A549 (cell line): Measurements from ENCODE around the gene IL1A. TPM values are rescaled to one million over a fixed set of nuclear protein-coding genes. Genes with fewer than 3 reads are reported as not detected.

Source experiments
- ATAC-seq, 2 experiments: fragments of 200-7000 bp in 1 of 2; fragments of >200 bp in 1 of 2; cut with Nextera tagmentation in 1 of 2; cut with Tn5 transposase in 1 of 2; 3 replicates each; pipeline versions ENCODE4 v1.8.0 to v1.9.1; 2018 to 2020; ENCODE audit warnings: mild to moderate bottlenecking in 1 of 2, moderate library complexity in 1 of 2
- CTCF ChIA-PET: fragments of 300-600 bp; sonication (Branson Sonifier 250); formaldehyde crosslinking; extraction: SDS; loops from one replicate; lab custom pipeline; 2021; ENCODE audit warnings: antibody characterized with exemption, inconsistent platforms; lab: Yijun Ruan, JAX
- POLR2A ChIA-PET: fragments of 350-600 bp; formaldehyde crosslinking; extraction: SDS; loops from one replicate; lab custom pipeline; 2021; ENCODE audit warnings: antibody characterized with exemption, inconsistent platforms; lab: Yijun Ruan, JAX
- DNase-seq, 2 experiments: peaks; one replicate each; pipeline versions ENCODE4 v3.0.0 to v3.0.0-alpha.2; 2011 to 2016; ENCODE audit warnings: low read depth in 1 of 2, low spot score in 1 of 2
- FAIRE-seq: peaks from 2 replicates; lab custom pipeline; 2011; peaks lifted over from hg19 to GRCh38; lab: Jason Lieb, UNC
- H3K27ac ChIP-seq, 2 experiments: fragments of >200 bp; sonication (Bioruptor Twin); formaldehyde crosslinking; 3 replicates each; pipeline ENCODE4 v1.5.1; 2016 to 2017
- H3K4me1 ChIP-seq: fragments of >200 bp; sonication (Bioruptor Twin); formaldehyde crosslinking; 3 replicates; pipeline ENCODE4 v1.6.1; 2016
- H3K4me2 ChIP-seq: fragments of >200 bp; sonication (Bioruptor Twin); formaldehyde crosslinking; 3 replicates; pipeline ENCODE4 v1.6.1; 2016
- H3K4me3 ChIP-seq: fragments of >200 bp; sonication (Bioruptor Twin); formaldehyde crosslinking; 3 replicates; pipeline ENCODE4 v1.5.1; 2016
- H3K9me3 ChIP-seq: fragments of >200 bp; sonication (Bioruptor Twin); formaldehyde crosslinking; 3 replicates; pipeline ENCODE4 v1.6.1; 2016
- ATOH8 ChIP-seq: fragments of 250-450 bp; sonication (Bioruptor Pico); IDR thresholded peaks from 2 replicates; pipeline ENCODE4 v1.5.0; 2020; ENCODE audit warnings: low read depth, mild to moderate bottlenecking, moderate library complexity
- CBX2 ChIP-seq: fragments of 200-600 bp; sonication (generic); IDR thresholded peaks from 2 replicates; pipeline ENCODE4 v1.6.1; 2016; ENCODE audit warnings: low read depth, mild to moderate bottlenecking, borderline replicate concordance
- CEBPB ChIP-seq, 2 experiments: fragments of >200 bp in 1 of 2; sonication (Bioruptor Twin) in 1 of 2; formaldehyde crosslinking in 1 of 2; IDR thresholded peaks; 2 replicates each; pipeline ENCODE4 v1.6.1; 2012 to 2016
- CHD4 ChIP-seq: fragments of 200-600 bp; sonication (generic); IDR thresholded peaks from 2 replicates; pipeline ENCODE4 v1.6.1; 2016; ENCODE audit warnings: antibody characterized with exemption, mild to moderate bottlenecking, borderline replicate concordance
- CTCF ChIP-seq: fragments of >200 bp; sonication (Bioruptor Twin); formaldehyde crosslinking; IDR thresholded peaks from 3 replicates; pipeline ENCODE4 v1.5.1; 2016
- EHMT2 ChIP-seq: fragments of 200-600 bp; sonication (generic); IDR thresholded peaks from 2 replicates; pipeline ENCODE4 v1.6.1; 2016; ENCODE audit warnings: antibody characterized with exemption, low read depth, mild to moderate bottlenecking, moderate library complexity
- EP300 ChIP-seq, 2 experiments: fragments of >200 bp; sonication (Bioruptor Twin); formaldehyde crosslinking; IDR thresholded peaks; 2 replicates in 1 of 2; 3 replicates in 1 of 2; pipeline ENCODE4 v1.6.1; 2016 to 2017
- HDAC2 ChIP-seq: fragments of 200-600 bp; sonication (generic); IDR thresholded peaks from 2 replicates; pipeline ENCODE4 v1.6.1; 2016
- HMGXB4 ChIP-seq: fragments of 250-450 bp; sonication (Bioruptor Pico); IDR thresholded peaks from 2 replicates; pipeline ENCODE4 v1.5.0; 2021; ENCODE audit warnings: mild to moderate bottlenecking, moderate library complexity, borderline replicate concordance
- HOXB13 ChIP-seq: fragments of 250-450 bp; sonication (Bioruptor Pico); IDR thresholded peaks from 2 replicates; pipeline ENCODE4 v1.5.0; 2020; ENCODE audit warnings: low read depth, mild to moderate bottlenecking, moderate library complexity
- KDM1A ChIP-seq: fragments of 200-600 bp; sonication (generic); IDR thresholded peaks from 2 replicates; pipeline ENCODE4 v1.6.1; 2016; ENCODE audit warnings: low read depth, mild to moderate bottlenecking
- MAFK ChIP-seq: fragments of 450-650 bp; IDR thresholded peaks from 2 replicates; pipeline ENCODE4 v1.6.1; 2014; ENCODE audit not compliant: partially characterized antibody
- MYC ChIP-seq: IDR thresholded peaks from 2 replicates; pipeline ENCODE4 v1.6.1; 2012; ENCODE audit warnings: mild to moderate bottlenecking, inconsistent platforms, low read length, improper control_type of control experiment, borderline replicate concordance
- NFE2L2 ChIP-seq: fragments of 150-350 bp; conservative IDR thresholded peaks from 2 replicates; pipeline ENCODE4 v1.6.1; 2014; ENCODE audit warnings: low read length
- NPAS2 ChIP-seq: fragments of 250-450 bp; sonication (Bioruptor Pico); IDR thresholded peaks from 2 replicates; pipeline ENCODE4 v1.8.0; 2022; ENCODE audit warnings: mild to moderate bottlenecking, moderate library complexity, borderline replicate concordance
- NR3C1 ChIP-seq: fragments of >200 bp; sonication (Bioruptor Twin); formaldehyde crosslinking; IDR thresholded peaks from 3 replicates; pipeline ENCODE4 v1.6.1; 2017
- REST ChIP-seq: fragments of 200-600 bp; sonication (generic); IDR thresholded peaks from 2 replicates; pipeline ENCODE4 v1.6.1; 2016; ENCODE audit warnings: antibody characterized with exemption, mild to moderate bottlenecking, moderate library complexity
- SREBF2 ChIP-seq: fragments of 450-650 bp; IDR thresholded peaks from 2 replicates; pipeline ENCODE4 v1.6.1; 2014; ENCODE audit warnings: mild to moderate bottlenecking, moderate library complexity
- TFCP2L1 ChIP-seq: fragments of 250-450 bp; sonication (Bioruptor Pico); IDR thresholded peaks from 2 replicates; pipeline ENCODE4 v1.5.0; 2021; ENCODE audit warnings: mild to moderate bottlenecking
- ZNF302 ChIP-seq: fragments of 250-450 bp; sonication (Bioruptor Pico); IDR thresholded peaks from 2 replicates; pipeline ENCODE4 v1.9.0; 2021; ENCODE audit warnings: inconsistent platforms, mild to moderate bottlenecking, moderate library complexity
- WGBS: methylation state at CpG from one replicate; pipeline ENCODE4 v1.1.6; 2017; ENCODE audit errors: missing lambda C conversion rate; 5-methylcytosine and 5-hydroxymethylcytosine counted together
- polyA plus RNA-seq, 4 experiments: library from polyadenylated mRNA; depleted of rRNA in 3 of 4; stranded (reverse); fragments of >200 nt; fragmentation: RNase III in 1 of 4; extraction: RNeasy Plus Mini Kit Qiagen cat#74134 plus additional on column Dnase treatment in 1 of 4; gene quantifications; 2 replicates in 3 of 4; 3 replicates in 1 of 4; pipeline ENCODE4 v1.2.3, GENCODE V29; 2011 to 2017

IL1A gene
- polyA plus RNA-seq, 2 of the 4 experiments (the other 2 are of a cell fraction): 0.25 TPM; not detected in 1

- TF ChIP-seq CTCF (no peak), CEBPB (IDR thresholded peaks at IDR 0.05) (no peak), NPAS2 (CRISPR knock-in tag) (no peak), KDM1A (no peak), NFE2L2 (no peak), SREBF2 (no peak)
These were observed 43.4 kb upstream of the IL1A start (continued) for GRCh38 chr2:112827604-112828185.

- POLR2A ChIA-PET: no interaction called here
- no peak for DNase-seq
- H3K9me3 ChIP-seq: no peaks in the 10 kb centered on the region
- no peak overlapping the region for H3K4me3 ChIP-seq
- ATAC-seq: no peak
- 0 out of 3 replicates have a peak, but pooled peaks cover 2% of the 10 kb centered on the region for H3K4me1 ChIP-seq
- CTCF ChIA-PET: interaction anchor here (1.5 kb wide), 1 partner anchor 12 kb away, joined by 4 read pairs; no protein-coding TSS in a partner anchor
- 83% methylated on average over 3 of the region's 3 CpGs for WGBS
- FAIRE-seq: no peak
- H3K4me2 ChIP-seq: no peak overlapping the region
- no peak overlapping the region for H3K27ac ChIP-seq
- TF ChIP-seq NR3C1: no peak
- TF ChIP-seq CTCF: no peak
These were observed 42.7 kb upstream of the IL1A start for GRCh38 chr2:112827009-112827408.

- H3K4me1 ChIP-seq: 0 out of 3 replicates have a peak, but pooled peaks cover 2% of the 10 kb centered on the region
- no peak overlapping the region for H3K4me2 ChIP-seq
- no peak overlapping the region for H3K27ac ChIP-seq
- no peak for TF ChIP-seq TFCP2L1 (CRISPR knock-in tag)
- TF ChIP-seq ZNF302: no peak
- no peak for TF ChIP-seq HMGXB4 (CRISPR knock-in tag)
- TF ChIP-seq EHMT2: no peak
- no peak for TF ChIP-seq EP300 (IDR thresholded peaks at IDR 0.05)
- TF ChIP-seq NR3C1: no peak
- TF ChIP-seq HDAC2: no peak
- no peak for TF ChIP-seq MYC
- H3K4me3 ChIP-seq: no peak overlapping the region
- no peaks in the 10 kb centered on the region for H3K9me3 ChIP-seq
- 77% methylated on average over 2 of the region's 2 CpGs for WGBS
- POLR2A ChIA-PET: no interaction called here
- CTCF ChIA-PET: no interaction called here
- ATAC-seq: no peak
- no peak for FAIRE-seq
- no peak for DNase-seq
These were observed 41.4 kb upstream of the IL1A start for GRCh38 chr2:112825706-112826105.

GRCh38 chr2:112824694-112825085 is 40.4 kb upstream of the IL1A start:
- ATAC-seq (no peak), FAIRE-seq (no peak), DNase-seq (no peak)
- Histone ChIP-seq H3K27ac (no peak overlapping the region; a peak in 1 of 6 replicates), H3K4me2 (no peak overlapping the region), H3K4me1 (0 out of 3 replicates have a peak, but pooled peaks cover 2% of the 10 kb centered on the region), H3K9me3 (no peaks in the 10 kb centered on the region), H3K4me3 (no peak overlapping the region)
- ChIA-PET CTCF (interaction anchor here (0.7 kb wide), 1 partner anchor 8 kb away, joined by 3 read pairs; no protein-coding TSS in a partner anchor), POLR2A (no interaction called here)
- TF ChIP-seq ATOH8 (CRISPR knock-in tag) (no peak), CBX2 (no peak), HOXB13 (CRISPR knock-in tag) (no peak), REST (no peak), CHD4 (no peak), CEBPB (IDR thresholded peaks at IDR 0.05) (no peak), MAFK (no peak), HDAC2 (no peak)
